NCI-H526 treated with DMSO at 0.1 percent for 48 hours (cell line): ENCODE measurements around the gene SMC2.

Experiments
- DNase-seq: peaks from one replicate; lab custom pipeline; 2025; lab: John Stamatoyannopoulos, UW

The SMC2 gene

GRCh38 chr9:104104360-104104759 lies 10.3 kb downstream of the SMC2 start:
- peak; percentile 8 for DNase-seq

- no peak for DNase-seq
Observed at GRCh38 chr9:104107799-104108198, 13.7 kb downstream of the SMC2 start.

- DNase-seq: no peak
Observed at GRCh38 chr9:104108315-104108714, 14.2 kb downstream of the SMC2 start.

GRCh38 chr9:104110509-104110908 lies 16.4 kb downstream of the SMC2 start:
- no peak for DNase-seq

- DNase-seq: no peak
Observed at GRCh38 chr9:104118916-104119315, 24.8 kb downstream of the SMC2 start.

GRCh38 chr9:104121022-104121421 lies 26.9 kb downstream of the SMC2 start:
- no peak for DNase-seq

GRCh38 chr9:104138243-104138868 lies 44.2 kb downstream of the SMC2 start:
- no peak for DNase-seq

- no peak for DNase-seq
Observed at GRCh38 chr9:104142799-104143549, 48.9 kb downstream of the SMC2 start.

- no peak for DNase-seq
Observed at GRCh38 chr9:104143550-104143910, 49.4 kb downstream of the SMC2 start.

- no peak for DNase-seq
Observed at GRCh38 chr9:104144336-104144735, 50.2 kb downstream of the SMC2 start.

- DNase-seq: no peak
Observed at GRCh38 chr9:104173067-104173466, 79.0 kb downstream of the SMC2 start.

- peak; percentile 3 for DNase-seq
Observed at GRCh38 chr9:104177003-104177611, 83.0 kb downstream of the SMC2 start.

- no peak for DNase-seq
Observed at GRCh38 chr9:104177676-104178075, 83.6 kb downstream of the SMC2 start.
